Cardiac fibroblast (primary cell): ENCODE results near the gene THSD7A.
A peak's percentile ranks its signal among the peaks of the same experiment; 100 is the strongest.
"Not testable (repeated sequence)": the region's sequence is repeated elsewhere in the genome, so short reads cannot be mapped to it uniquely, and the experiment has no call there.

Experiments used
- DNase-seq, 2 donors: peaks; one replicate each; pipeline versions ENCODE4 v3.0.0 to v3.0.0-alpha.2; 2010; ENCODE audit warnings: low read depth in 2 of 2
- H3K4me3 ChIP-seq, 2 donors: replicated peaks in 1 of 2; 1 replicate in 1 of 2; 2 replicates in 1 of 2; pipeline ENCODE4 v1.5.1; 2011; ENCODE audit warnings: low read depth in 2 of 2, low read length in 2 of 2, mild to moderate bottlenecking in 2 of 2, moderate library complexity in 1 of 2
- CTCF ChIP-seq: IDR thresholded peaks from one replicate; pipeline ENCODE4 v1.5.1; 2011; ENCODE audit warnings: low read depth, mild to moderate bottlenecking, low read length, inconsistent platforms

Gene THSD7A

GRCh38 chr7:11538751-11539299 lies 293.2 kb downstream of the THSD7A start:
- no peak overlapping the region for H3K4me3 ChIP-seq
- DNase-seq, result no peak
- TF ChIP-seq CTCF, result no peak

- peak; percentile 30 to 45 for DNase-seq
- TF ChIP-seq CTCF, result no peak
- no peak overlapping the region for H3K4me3 ChIP-seq
These were observed 298.7 kb downstream of the THSD7A start for GRCh38 chr7:11533229-11533820.

DNA sequence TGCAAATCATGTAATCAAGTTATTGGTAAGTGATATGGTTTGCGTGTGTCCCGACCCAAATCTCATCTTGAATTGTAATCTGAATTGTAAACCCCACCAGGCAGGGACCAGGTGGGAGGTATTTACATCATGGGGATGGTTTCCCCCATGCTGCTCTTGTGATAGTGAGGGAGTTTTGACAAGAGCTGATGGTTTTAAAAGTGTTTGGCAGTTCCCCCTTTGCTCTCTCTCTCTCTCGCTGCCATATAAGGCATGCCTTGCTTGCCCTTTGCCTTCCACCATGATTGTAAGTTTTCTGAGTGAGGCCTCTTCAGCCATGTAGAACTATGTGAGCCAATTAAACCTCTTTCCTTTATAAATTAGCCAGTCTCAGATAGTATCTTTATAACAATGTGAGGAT lies 302.6 kb downstream of the THSD7A start:
- no peak for TF ChIP-seq CTCF
- no peak for DNase-seq

GRCh38 chr7:11527707-11528106 lies 304.3 kb downstream of the THSD7A start:
- no peak for TF ChIP-seq CTCF
- DNase-seq, result no peak
- no peak overlapping the region for H3K4me3 ChIP-seq

More for the DNA sequence above, 302.6 kb downstream of the THSD7A start:
- no peak overlapping the region for H3K4me3 ChIP-seq

- DNase-seq, result no peak
- TF ChIP-seq CTCF, result no peak
- H3K4me3 ChIP-seq, result no peak overlapping the region
These were observed 307.3 kb downstream of the THSD7A start for GRCh38 chr7:11524476-11525397.

DNA sequence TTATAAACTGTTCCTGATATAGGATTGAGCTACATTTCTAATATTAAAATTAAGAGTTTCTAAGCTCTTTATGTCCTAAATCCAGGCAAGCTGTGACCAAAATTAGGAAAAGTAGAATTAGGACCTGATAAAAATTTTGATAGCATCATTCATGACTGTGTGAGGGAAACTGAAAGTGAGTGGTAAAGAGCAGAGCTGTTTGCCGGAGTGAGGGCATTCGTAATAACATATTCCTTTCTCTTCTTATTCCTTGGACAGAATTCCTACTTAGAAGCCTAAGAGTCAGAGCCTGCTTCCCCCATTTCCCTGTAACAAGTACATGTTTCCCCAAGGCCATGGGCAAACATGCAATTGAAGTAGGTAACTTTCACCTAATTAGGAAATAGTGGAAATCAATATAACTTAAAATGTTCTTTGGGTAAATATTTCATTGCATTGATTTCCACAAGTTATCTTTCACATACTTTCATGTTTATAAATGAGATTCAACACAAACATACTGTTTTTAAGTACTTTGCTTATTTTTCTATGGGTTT lies 310.0 kb downstream of the THSD7A start:
- not testable (repeated sequence) for DNase-seq, H3K4me3 ChIP-seq

- TF ChIP-seq CTCF, result no peak
- no peak for DNase-seq
- no peak overlapping the region for H3K4me3 ChIP-seq
These were observed 314.1 kb downstream of the THSD7A start for GRCh38 chr7:11517853-11518252.
